Uterus (tissue), 4 donors: ENCODE measurements around the gene THBS2. TPM values are rescaled to one million over a fixed set of nuclear protein-coding genes. Genes with fewer than 3 reads are reported as not detected.

ENCODE experiments used
- DNase-seq, 2 donors: peaks; one replicate each; pipeline ENCODE4 v3.0.0-alpha.2; 2019 to 2020
- H3K27ac ChIP-seq, 2 donors: fragments of 200-600 bp; sonication (generic); 1 replicate in 1 of 2; 2 replicates in 1 of 2; pipeline ENCODE4 v1.5.1; 2016 to 2018
- H3K27me3 ChIP-seq, 2 donors: fragments of 200-600 bp; sonication (generic); one replicate each; pipeline ENCODE4 v1.5.1; 2018 to 2019; ENCODE audit warnings: control low read depth in 1 of 2
- H3K36me3 ChIP-seq, 2 donors: fragments of 200-600 bp; sonication (generic); one replicate each; pipeline ENCODE4 v1.5.1; 2019; ENCODE audit warnings: control low read depth in 1 of 2
- H3K4me1 ChIP-seq, 2 donors: fragments of 200-600 bp; sonication (generic); one replicate each; pipeline ENCODE4 v1.5.1; 2018 to 2019; ENCODE audit warnings: control low read depth in 1 of 2
- H3K4me3 ChIP-seq, 2 donors: fragments of 200-600 bp; sonication (generic); 1 replicate in 1 of 2; 2 replicates in 1 of 2; pipeline ENCODE4 v1.5.1; 2018 to 2019; ENCODE audit warnings: mild to moderate bottlenecking in 1 of 2
- H3K9me3 ChIP-seq, 2 donors: fragments of 200-600 bp; sonication (generic); one replicate each; pipeline ENCODE4 v1.5.1; 2019; ENCODE audit warnings: control low read depth in 1 of 2
- POLR2A ChIP-seq, 2 donors: fragments of 450-650 bp; IDR thresholded peaks; one replicate each; pipeline ENCODE4 v1.6.1; 2016; ENCODE audit warnings: antibody characterized with exemption in 2 of 2, mild to moderate bottlenecking in 1 of 2, moderate library complexity in 1 of 2
- intact Hi-C: fragments of 100-400 bp; cut with DNase I; formaldehyde crosslinking; loops from one replicate; pipeline ENCODE4 v1.15.1; 2023; ENCODE audit warnings: low total_unique reads
- total RNA-seq, 4 donors: library from RNA; depleted of rRNA in 3 of 4; stranded (reverse); fragments of >200 nt in 3 of 4; gene quantifications; one replicate each; pipeline versions ENCODE4 v1.1.0 to v1.2.4, GENCODE V29; 2014 to 2023
- TF ChIP-seq, protein P1 (sequence below), 4 experiments: fragments of 200-600 bp in 2 of 4; fragments of 450-650 bp in 2 of 4; sonication (generic) in 2 of 4; IDR thresholded peaks; one replicate each; pipeline ENCODE4 v1.5.1; 2016 to 2019; ENCODE audit warnings: antibody characterized with exemption in 4 of 4, mild to moderate bottlenecking in 2 of 4, moderate library complexity in 1 of 4
- donor health status: DM: yes; HTN: yes; CAD: no.

Gene THBS2
- total RNA-seq, 4 donors from 2014 or later, result 84.0 to 224 (median 136) TPM

DNA sequence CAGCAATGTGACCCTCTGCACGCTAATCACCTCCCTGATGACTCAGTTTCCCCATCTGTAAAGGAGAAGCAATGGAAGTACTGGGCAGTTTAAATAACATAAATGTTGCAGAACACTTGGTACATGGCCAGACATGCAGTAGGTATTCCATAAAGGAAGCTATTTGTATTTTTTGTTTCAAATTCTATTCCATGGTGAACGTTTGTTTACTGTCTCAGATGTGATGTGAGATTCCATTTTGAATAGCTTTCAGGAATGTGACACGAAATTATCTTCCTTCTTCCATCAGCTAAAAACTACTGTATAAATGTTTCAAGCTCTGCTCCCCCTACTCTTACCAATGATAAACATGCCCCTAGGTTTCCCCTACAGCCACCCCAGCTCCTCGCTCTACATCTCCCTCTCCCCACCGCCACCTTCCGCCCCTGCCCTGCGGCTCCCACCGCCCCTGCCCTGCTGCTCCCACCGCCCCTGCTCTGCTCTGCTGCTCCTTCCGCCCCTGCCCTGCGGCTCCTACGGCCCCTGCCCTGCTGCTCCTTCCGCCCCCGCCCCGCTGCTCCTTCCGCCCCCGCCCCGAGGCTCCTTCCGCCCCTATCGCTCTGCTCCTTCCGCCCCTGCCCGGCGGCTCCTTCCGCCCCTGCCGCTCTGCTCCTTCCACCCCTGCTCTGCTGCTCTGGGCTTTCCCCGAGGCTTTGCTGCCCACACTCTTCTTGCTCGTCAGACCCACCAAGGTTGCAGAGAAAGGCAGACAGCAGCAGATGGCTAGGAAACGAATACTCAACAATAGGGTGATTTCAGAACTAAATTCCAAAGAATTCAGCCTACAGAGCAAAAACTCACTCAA, 78.9 kb downstream of the THBS2 start:
- no peaks in the 10 kb centered on the region for H3K36me3 ChIP-seq
- H3K4me3 ChIP-seq, result no peak overlapping the region
- DNase-seq, result no peak
- H3K27me3 ChIP-seq, result no peaks in the 10 kb centered on the region
- H3K9me3 ChIP-seq, result no peaks in the 10 kb centered on the region
- H3K4me1 ChIP-seq, result no peaks in the 10 kb centered on the region
- intact Hi-C loops, result no loop called here
- TF ChIP-seq, protein P1, sequence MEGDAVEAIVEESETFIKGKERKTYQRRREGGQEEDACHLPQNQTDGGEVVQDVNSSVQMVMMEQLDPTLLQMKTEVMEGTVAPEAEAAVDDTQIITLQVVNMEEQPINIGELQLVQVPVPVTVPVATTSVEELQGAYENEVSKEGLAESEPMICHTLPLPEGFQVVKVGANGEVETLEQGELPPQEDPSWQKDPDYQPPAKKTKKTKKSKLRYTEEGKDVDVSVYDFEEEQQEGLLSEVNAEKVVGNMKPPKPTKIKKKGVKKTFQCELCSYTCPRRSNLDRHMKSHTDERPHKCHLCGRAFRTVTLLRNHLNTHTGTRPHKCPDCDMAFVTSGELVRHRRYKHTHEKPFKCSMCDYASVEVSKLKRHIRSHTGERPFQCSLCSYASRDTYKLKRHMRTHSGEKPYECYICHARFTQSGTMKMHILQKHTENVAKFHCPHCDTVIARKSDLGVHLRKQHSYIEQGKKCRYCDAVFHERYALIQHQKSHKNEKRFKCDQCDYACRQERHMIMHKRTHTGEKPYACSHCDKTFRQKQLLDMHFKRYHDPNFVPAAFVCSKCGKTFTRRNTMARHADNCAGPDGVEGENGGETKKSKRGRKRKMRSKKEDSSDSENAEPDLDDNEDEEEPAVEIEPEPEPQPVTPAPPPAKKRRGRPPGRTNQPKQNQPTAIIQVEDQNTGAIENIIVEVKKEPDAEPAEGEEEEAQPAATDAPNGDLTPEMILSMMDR (IDR thresholded peaks at IDR 0.05), result no peak
- H3K27ac ChIP-seq, result no peak overlapping the region

DNA sequence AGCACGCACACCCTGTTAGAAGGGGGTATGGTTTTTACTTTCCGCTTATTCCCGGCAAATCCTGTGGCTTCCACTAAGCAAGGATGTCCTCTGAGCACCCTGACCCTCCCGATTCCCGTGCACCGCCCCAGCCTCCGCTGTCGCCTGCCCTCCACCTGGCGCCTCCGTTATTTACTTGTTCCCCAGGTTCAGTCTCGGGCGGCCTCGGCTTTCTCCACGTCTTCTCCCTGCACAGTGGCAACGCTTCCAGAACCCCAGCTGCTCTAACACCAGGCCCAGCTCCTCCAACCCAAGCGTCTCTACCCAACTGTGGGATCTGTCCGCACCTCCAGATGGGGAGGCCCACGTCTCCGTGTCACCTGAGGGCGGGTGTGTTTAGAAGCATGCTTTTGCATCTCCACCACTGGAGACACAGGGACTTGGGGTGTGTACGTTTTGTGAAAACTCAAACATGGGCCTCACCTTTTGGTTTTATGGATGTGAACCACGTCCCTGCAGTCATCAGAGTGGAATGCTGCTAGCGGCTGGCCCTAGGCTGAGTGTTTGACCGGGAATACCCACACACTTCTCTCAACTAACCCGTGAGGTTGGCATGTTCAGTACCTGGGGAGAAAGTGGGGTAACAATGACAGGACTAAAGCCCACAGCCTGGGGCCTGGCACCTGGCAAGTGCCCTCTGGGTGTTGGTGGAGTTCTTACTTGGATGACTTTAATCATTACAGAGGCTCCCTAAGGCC, 79.9 kb downstream of the THBS2 start:
- Histone ChIP-seq H3K27me3 (no peaks in the 10 kb centered on the region), H3K27ac (no peak overlapping the region), H3K4me3 (no peak overlapping the region), H3K9me3 (no peaks in the 10 kb centered on the region), H3K4me1 (no peaks in the 10 kb centered on the region), H3K36me3 (no peaks in the 10 kb centered on the region)
- no peak for DNase-seq
- intact Hi-C loops, result no loop called here
- TF ChIP-seq, protein P1 (IDR thresholded peaks at IDR 0.05), result no peak
- no peak for TF ChIP-seq POLR2A (IDR thresholded peaks at IDR 0.05)

DNA sequence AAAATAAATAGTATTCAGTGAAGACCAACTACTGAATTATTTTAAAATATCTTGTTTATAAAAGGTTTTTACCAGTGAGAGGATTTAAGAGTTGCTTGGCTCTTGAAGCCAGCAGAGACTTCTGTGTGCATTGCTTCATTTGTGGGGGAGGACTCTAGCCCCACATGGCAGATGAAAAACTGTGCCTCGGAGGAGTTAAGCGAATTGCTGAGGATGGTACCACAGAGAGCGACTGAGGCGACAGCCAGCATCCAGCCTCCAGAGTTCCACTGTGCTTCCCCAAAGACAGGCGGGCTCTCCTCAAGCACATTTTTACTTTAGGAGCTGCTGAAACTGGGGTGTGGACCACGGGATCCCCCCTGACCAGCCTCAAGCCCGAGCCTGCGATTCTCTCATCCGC, 80.7 kb downstream of the THBS2 start:
- H3K4me3 ChIP-seq, result no peak overlapping the region
- H3K9me3 ChIP-seq, result no peaks in the 10 kb centered on the region
- no peaks in the 10 kb centered on the region for H3K4me1 ChIP-seq
- DNase-seq, result no peak
- H3K27me3 ChIP-seq, result no peaks in the 10 kb centered on the region
- intact Hi-C loops, result no loop called here
- H3K36me3 ChIP-seq, result no peaks in the 10 kb centered on the region
- peak overlapping the region; percentile 55 to 63 for H3K27ac ChIP-seq
- TF ChIP-seq, protein P1 (IDR thresholded peaks at IDR 0.05), result no peak
- no peak for TF ChIP-seq POLR2A (IDR thresholded peaks at IDR 0.05)

DNA sequence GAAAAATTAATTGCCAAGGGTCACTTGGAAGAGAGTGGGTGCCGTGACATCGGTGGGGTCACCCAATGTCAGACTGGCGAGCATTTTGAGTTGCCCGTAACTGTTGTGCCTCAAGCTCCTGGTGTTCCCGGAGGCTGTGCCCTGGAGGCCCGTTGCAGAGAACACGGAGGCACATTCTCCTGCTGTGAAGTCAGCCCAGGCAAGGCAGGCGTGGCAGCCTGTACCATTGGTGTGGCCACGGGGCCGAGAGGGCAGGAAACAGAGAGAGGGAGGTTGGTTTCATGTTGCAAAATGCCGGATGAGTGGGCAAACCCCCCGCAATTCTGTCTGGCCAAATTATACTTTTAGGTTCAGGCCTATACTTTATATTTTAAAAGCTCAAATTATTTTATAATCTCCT, 81.2 kb downstream of the THBS2 start:
- Histone ChIP-seq H3K9me3 (no peaks in the 10 kb centered on the region), H3K27me3 (no peaks in the 10 kb centered on the region), H3K27ac (peak overlapping the region; percentile 55 to 63), H3K4me3 (no peak overlapping the region), H3K4me1 (no peaks in the 10 kb centered on the region), H3K36me3 (no peaks in the 10 kb centered on the region)
- no peak for TF ChIP-seq POLR2A (IDR thresholded peaks at IDR 0.05)
- TF ChIP-seq, protein P1 (IDR thresholded peaks at IDR 0.05), result no peak
- DNase-seq, result peak; percentile 46 to 55
- intact Hi-C loops, result no loop called here

DNA sequence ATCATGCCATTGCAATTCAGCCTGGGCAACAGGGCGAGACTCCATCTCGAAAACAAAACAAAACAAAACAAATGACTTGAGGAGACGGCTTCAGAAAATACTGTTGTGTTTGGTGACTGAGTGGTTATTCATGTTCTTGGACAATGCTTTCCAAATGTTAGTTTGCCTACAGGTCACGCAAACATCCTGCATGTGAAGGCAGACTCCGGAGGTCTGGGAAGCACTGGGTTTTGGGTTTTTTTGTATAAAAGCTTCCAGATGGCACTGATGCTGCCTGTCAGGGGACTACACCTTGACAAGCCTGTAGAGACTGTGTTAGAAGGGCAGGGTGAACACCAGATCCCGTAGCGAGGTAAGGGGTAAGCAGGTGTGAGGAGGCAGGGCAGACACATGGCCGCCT, 81.7 kb downstream of the THBS2 start:
- TF ChIP-seq POLR2A (IDR thresholded peaks at IDR 0.05), result no peak
- TF ChIP-seq, protein P1 (IDR thresholded peaks at IDR 0.05), result no peak
- H3K27ac ChIP-seq, result peak overlapping the region; percentile 55 to 63

More for the DNA sequence above, 81.7 kb downstream of the THBS2 start:
- H3K4me3 ChIP-seq, result no peak overlapping the region
- H3K4me1 ChIP-seq, result no peaks in the 10 kb centered on the region
- DNase-seq, result no peak
- intact Hi-C loops, result no loop called here
- H3K27me3 ChIP-seq, result no peaks in the 10 kb centered on the region
- no peaks in the 10 kb centered on the region for H3K36me3 ChIP-seq
- H3K9me3 ChIP-seq, result no peaks in the 10 kb centered on the region
